Stimulated activated CD4-positive, alpha-beta T cell treated with anti-CD3 and anti-CD28 coated beads, Interleukin-4, amount 100 ng/mL, for 1 hour (primary cell): ENCODE results near the gene GFRA1.

Source experiments
- DNase-seq: peaks from one replicate; pipeline ENCODE4 v3.0.0-alpha.2; 2020

The GFRA1 gene

DNA sequence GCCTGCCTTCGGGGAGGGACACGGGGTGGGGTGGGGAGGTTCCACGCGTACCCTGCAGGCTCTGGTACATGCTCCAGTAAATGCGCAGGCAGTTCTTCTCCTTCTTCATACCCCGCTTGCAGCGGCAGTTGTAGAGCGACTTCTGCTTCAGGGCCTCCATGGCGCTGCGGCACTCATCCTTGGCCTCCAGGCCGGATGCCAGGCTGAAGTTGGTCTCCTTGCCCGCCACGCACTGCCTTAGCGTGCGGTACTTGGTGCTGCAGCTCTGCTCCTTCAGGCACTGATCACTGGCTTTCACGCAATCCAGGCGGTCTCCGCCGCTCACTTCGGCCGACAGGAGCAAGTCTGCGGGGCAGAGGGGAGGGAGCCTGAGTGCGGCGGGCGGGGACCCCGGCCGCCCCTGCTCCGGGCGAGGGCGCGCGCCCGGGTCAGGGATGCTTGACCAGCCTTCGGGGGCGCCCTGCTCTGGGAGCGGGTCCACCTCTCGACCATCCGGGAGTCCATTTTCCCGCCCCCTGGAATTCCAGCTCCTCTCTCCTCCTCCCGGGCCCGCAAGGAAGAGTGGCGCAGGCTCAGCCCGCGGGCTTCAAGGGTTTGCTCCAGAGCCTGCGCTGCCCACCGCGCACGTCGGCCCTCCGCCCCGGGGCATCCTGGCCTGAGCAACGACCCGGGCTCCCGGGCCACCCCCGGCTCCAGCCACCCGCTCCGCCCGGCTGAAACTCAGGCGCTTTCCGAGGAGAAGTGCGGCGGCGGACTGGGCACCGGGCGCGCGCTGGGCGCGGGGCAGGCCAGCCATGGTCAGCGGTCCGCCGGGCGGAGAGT lies 2.0 kb downstream of the GFRA1 start:
- no peak for DNase-seq

- DNase-seq = no peak
These were observed 2.8 kb downstream of the GFRA1 start for GRCh38 chr10:116270126-116270770.

DNA sequence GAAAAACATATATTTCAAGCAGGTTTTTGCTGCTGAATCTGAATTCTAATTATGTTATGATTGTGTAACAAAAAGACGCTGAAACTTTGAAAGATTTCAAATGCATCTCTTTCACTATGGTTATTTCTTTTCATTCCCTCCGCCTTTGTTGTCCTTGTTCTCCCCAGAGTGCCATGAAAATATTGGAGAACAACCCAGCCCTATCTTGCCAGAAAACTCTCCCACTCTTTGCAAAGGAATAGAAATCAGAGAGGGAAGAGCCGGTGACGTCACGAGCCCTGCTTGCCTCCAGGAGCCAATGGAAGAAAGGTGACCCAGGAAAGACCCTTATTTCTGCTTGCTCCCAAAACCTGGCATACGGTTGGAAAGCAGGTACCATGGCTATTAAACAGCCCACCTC lies 3.4 kb downstream of the GFRA1 start:
- no peak for DNase-seq

DNA sequence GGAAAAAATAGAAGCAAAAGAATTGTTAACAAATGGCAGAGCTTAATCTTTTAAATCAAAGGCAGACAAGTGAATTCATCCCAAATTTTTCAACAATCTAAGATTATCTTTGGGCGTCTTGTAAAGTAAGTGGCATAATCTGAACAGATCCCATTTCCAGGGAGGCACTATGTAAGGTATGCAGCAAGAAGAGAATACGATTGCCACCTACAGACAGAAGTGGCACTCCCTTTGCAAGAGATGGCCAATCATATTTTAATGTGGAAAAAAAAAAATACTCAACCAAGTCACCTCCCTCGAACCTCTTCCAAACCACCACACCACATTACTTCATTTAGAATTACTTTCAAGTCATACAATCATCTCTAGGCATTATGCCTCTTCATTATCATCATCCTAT lies 4.0 kb downstream of the GFRA1 start:
- no peak for DNase-seq

DNA sequence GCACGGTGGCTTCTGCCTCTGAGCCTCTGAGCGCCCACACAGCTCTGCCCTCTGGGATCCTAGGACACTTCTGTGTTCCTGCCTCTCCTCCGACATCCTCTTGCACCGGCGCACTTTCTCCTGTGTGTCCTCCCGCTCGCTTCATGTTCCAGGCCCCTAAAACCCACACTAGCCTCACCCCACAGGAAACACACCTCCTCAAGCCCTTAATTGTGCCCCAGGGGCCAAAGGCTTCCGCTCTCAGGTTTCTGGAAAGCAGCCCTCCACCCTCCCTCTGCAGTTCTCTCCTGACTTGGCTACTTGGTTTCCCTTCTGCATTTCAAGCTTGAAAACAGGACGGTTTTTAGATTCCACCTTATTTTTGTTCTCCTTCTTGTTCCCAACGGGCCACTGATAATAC lies 7.3 kb downstream of the GFRA1 start:
- no peak for DNase-seq

DNA sequence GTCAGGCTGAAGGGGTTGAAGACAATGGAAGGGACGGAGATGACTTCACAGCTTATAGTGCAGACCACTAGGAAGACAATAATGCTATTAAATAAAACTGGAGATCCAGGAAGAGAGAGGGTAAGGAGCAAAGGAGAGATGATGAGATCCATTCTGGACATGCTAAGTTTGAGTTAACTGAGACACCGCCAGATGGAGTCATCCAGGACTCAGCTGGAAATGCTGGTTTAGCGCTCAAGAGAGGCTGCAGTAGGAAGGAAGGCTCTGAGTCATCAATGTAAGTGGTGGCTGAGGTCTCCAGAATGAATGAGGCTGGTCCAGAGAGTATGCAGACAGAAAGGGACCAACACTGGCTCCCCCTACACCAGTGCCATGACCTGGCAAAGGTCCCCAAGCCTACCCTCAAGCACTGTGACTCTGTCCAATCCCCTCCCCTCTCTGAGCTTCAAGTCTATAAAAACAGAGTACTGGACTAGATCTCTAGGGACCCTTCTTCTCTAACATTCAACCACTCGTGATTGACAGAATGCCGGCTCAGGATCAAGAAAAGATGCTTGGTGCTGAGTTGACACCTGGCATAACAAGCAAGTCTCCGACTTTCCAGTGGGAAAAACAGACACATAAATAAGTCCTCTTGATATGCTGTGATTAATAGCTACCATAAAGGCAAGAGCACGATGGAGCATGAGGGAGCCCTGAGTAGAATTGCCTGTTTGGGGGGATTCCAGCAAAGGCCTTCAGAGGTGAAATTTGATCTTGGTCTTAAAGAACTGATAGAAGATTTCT lies 8.9 kb downstream of the GFRA1 start:
- no peak for DNase-seq

GRCh38 chr10:116262678-116263077 lies 10.3 kb downstream of the GFRA1 start:
- no peak for DNase-seq

GRCh38 chr10:116260599-116260998 lies 12.4 kb downstream of the GFRA1 start:
- DNase-seq = no peak

- DNase-seq = no peak
These were observed 13.4 kb downstream of the GFRA1 start for GRCh38 chr10:116259638-116260037.

DNA sequence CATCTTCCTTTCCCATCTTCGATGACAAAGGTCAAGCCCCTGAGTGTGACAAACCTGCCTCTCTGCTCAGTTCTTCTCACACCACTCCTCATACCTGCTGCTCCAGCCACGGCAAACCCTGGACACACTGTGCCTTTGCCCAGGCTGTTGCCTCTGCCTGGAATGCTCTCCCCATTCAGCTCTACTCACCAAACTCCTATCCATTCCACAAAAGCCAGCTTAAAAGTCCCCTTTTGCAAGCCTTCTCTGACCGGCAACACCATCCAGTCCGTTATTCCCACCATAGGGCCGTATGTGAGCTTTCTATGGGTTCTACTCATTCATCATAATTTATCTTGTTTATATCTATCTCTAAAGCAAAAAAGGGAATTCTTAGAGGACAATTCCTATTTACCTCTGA lies 15.2 kb downstream of the GFRA1 start:
- no peak for DNase-seq

DNA sequence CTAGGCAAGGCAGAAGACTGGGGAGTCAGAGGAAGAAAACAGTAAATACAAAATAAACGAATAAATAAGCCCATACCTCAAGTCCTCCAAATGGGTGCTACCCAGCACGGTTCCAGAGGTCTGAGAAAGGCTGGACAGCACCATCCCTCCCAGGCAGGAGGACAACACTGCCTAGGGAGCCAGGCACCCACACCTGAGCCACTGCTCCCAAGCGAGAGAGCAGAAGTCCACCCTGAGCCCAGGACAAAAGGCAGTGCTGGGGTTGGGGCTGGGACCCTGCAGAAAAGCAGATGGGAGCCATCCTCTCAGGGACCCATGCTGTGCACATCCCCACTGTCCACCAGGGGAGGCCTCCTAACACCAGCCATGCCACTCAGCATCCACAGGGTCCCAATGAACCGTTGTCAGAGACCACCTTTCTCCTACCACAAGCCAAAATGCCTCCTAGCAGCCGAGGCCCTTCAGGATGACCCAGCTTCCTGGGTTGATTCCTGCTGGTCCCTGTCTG lies 16.2 kb downstream of the GFRA1 start:
- DNase-seq = no peak

GRCh38 chr10:116255886-116256751 lies 16.9 kb downstream of the GFRA1 start:
- DNase-seq = no peak

DNA sequence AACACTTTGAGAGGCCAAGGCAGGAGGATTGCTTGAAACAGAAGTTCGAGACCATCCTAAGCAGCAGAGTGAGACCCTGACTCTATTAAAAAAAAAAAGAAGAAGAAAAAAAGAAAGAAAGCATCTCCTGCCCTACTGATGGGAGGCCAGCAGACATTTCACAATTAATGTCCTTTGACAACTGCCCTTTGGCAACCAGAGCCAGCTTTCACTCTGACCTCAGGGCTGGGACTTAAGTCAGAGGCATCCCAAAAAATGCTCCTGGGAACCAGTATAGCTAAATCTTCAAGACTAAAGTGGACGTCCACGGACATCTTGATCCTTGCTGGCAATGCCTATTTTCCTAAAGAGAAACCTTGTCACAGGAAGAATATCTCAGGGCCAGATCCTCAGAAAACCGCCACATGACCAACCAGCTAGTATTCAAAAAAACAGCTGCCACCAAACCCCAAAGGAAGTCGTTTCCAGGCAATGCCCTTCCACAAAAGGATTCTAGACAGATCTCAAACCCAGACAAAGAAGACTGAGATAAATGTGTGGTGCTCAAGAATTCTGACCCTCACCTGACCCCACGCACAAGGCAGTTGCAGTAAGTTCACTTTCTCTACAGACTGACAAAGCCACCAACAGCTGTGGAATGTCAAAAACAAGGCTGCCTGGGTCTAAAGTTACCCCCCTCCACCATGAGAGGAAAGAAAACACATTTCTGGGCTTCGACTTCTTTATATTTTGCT lies 18.4 kb downstream of the GFRA1 start:
- DNase-seq = no peak

DNA sequence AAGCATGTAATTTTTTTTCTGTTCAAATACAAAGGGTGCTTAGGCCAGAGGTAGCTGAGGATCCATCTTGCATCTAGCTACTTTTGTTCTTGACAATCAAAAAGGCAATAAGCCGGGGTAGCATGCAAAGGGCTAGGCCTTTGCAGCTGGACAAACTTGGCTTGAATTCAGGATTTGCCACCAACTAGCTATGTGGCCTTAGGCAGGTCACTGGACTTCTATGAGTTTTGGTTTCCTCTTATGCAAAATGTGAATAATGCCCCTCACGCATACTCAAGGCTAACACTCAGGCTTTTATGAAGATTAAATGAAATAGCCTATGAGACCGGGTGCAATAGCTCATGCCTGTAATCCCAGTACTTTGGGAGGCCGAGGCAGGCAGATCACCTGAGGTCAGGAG lies 19.3 kb downstream of the GFRA1 start:
- DNase-seq = no peak

DNA sequence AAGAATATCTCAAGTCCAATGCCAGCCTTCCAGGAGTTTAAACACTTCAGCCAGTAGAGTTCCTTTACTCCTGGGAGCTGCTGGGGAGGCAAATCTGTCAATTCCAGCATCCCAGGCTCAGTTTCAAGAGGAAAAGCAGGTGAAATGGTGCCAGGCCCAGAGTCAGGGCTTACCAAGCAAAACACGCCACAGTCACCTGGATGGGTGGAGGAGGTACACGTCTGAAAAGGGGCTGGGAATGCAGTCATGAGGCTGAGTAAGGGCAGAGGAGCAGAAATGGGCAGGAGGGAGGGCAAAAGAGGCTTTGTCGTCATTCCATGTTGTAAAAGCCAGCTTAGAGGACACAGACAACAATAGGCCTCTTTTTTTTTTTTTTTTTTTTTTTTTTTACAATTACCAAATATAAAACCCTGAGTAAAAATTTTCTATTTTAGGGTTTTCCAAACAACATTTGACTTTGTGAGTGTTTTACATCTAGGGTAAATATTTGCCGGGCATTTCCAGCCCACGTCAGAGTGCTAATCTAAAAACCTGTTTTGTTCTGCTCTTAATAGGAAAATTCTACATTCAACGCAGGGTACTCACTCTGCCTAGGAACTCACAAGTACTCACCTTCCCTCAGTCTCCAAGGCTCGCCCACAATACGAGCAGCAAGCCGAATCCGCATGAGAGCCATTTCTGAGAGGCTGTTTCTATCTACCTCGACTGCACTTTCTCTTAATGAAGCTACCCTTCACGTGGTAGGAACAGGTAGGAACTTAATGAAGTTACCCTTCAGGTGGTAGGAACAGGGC lies 21.2 kb downstream of the GFRA1 start:
- no peak for DNase-seq

- DNase-seq = no peak
These were observed 25.3 kb downstream of the GFRA1 start for GRCh38 chr10:116247691-116248090.

DNA sequence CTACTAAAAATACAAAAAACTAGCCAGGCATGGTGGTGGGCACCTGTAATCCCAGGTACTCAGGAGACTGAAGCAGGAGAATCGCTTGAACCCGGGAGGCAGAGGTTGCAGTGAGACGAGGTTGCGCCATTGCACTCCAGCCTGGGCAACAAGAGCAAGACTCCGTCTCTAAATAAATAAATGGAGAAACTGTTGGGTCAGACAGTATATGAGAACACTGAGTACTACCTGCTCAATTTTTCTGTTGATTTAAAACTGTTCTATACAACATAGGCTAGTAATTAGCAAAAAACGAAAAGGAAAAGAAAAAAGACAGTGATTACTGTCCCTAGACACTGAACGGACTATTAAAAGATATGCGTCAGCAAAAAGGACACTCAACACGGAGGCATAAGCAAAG lies 26.7 kb downstream of the GFRA1 start:
- no peak for DNase-seq

GRCh38 chr10:116245156-116245555 lies 27.9 kb downstream of the GFRA1 start:
- DNase-seq = no peak

- no peak for DNase-seq
These were observed 31.2 kb downstream of the GFRA1 start for GRCh38 chr10:116241642-116242410.

DNA sequence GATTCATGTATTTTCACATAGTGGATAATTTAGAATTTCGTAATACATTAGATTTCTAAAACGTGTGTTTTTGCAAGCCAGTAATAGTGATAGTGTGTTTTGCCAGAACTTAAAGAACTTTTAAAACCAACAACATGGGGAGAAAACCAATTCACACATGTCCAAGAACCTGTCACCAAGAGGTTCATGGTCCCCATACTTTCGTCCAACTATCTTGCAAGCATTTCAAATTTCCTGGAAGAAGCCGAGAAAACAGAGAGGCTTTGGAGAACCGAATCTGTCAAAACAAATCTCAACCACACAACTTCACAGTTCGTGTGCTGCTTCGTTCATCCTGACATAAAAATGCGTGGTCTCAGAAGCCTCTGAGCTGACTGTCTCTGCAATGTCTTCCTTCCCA lies 31.9 kb downstream of the GFRA1 start:
- no peak for DNase-seq
